HepG2 (cell line): ENCODE results near the gene SMAD3. TPM values are rescaled to one million over a fixed set of nuclear protein-coding genes. Genes with fewer than 3 reads are reported as not detected.

Experiments used
- ATF7-NPFF ChIP-seq: sonication (generic); formaldehyde crosslinking; IDR thresholded peaks from 2 replicates; pipeline ENCODE4 v1.8.1; 2023; ENCODE audit warnings: mild to moderate bottlenecking, low read depth, missing genetic modification reagents, moderate library complexity
- ATRX ChIP-seq: sonication (generic); formaldehyde crosslinking; IDR thresholded peaks from 2 replicates; pipeline ENCODE4 v1.4.0; 2020; ENCODE audit warnings: missing genetic modification reagents, borderline replicate concordance
- BHLHE40 ChIP-seq: IDR thresholded peaks from 2 replicates; pipeline ENCODE4 v1.6.1; 2011; ENCODE audit warnings: low read length, improper control_type of control experiment
- CHCHD3 ChIP-seq: sonication (generic); formaldehyde crosslinking; IDR thresholded peaks from 2 replicates; pipeline ENCODE4 v1.8.0; 2022; ENCODE audit warnings: mild to moderate bottlenecking, missing genetic modification reagents, moderate library complexity
- DZIP1 ChIP-seq: sonication (generic); formaldehyde crosslinking; IDR thresholded peaks from 2 replicates; pipeline ENCODE4 v1.5.0; 2020; ENCODE audit warnings: mild to moderate bottlenecking, missing genetic modification reagents
- E2F5 ChIP-seq: sonication (generic); formaldehyde crosslinking; conservative IDR thresholded peaks from 2 replicates; pipeline ENCODE4 v1.4.0; 2020; ENCODE audit warnings: missing genetic modification reagents
- FLYWCH1 ChIP-seq: sonication (generic); formaldehyde crosslinking; IDR thresholded peaks from 2 replicates; pipeline ENCODE4 v1.8.1; 2023; ENCODE audit warnings: mild to moderate bottlenecking, missing genetic modification reagents
- FOXA1 ChIP-seq, 2 experiments: fragments of 450-650 bp in 1 of 2; sonication (generic) in 1 of 2; formaldehyde crosslinking in 1 of 2; IDR thresholded peaks; 2 replicates each; pipeline versions ENCODE4 v1.4.0 to v1.6.1; 2016 to 2020; ENCODE audit warnings: missing genetic modification reagents in 1 of 2
- HDAC1 ChIP-seq: sonication (generic); formaldehyde crosslinking; IDR thresholded peaks from 2 replicates; pipeline ENCODE4 v1.5.1; 2020; ENCODE audit warnings: mild to moderate bottlenecking, missing genetic modification reagents
- HMGXB4 ChIP-seq, 2 experiments: sonication (generic) in 1 of 2; formaldehyde crosslinking in 1 of 2; IDR thresholded peaks; 2 replicates each; pipeline versions ENCODE4 v1.4.0 to v1.6.1; 2018 to 2020; ENCODE audit warnings: missing genetic modification reagents in 2 of 2, borderline replicate concordance in 1 of 2, low read depth in 1 of 2, mild to moderate bottlenecking in 1 of 2, missing biosample characterization in 1 of 2
- KDM2A ChIP-seq: sonication (generic); formaldehyde crosslinking; IDR thresholded peaks from 2 replicates; pipeline ENCODE4 v1.4.0; 2020; ENCODE audit warnings: low read depth, missing genetic modification reagents, borderline replicate concordance
- MAZ ChIP-seq, 2 experiments: sonication (generic) in 1 of 2; formaldehyde crosslinking in 1 of 2; IDR thresholded peaks; 2 replicates each; pipeline versions ENCODE4 v1.5.0 to v1.6.1; 2012 to 2020; ENCODE audit warnings: low read depth in 2 of 2, mild to moderate bottlenecking in 2 of 2, borderline replicate concordance in 1 of 2, improper control_type of control experiment in 1 of 2, low read length in 1 of 2, missing genetic modification reagents in 1 of 2, moderate library complexity in 1 of 2
- PAWR ChIP-seq: sonication (generic); formaldehyde crosslinking; IDR thresholded peaks from 2 replicates; pipeline ENCODE4 v1.4.0; 2020; ENCODE audit warnings: missing genetic modification reagents, mild to moderate bottlenecking, borderline replicate concordance
- PHF20 ChIP-seq: sonication (generic); formaldehyde crosslinking; IDR thresholded peaks from 2 replicates; pipeline ENCODE4 v1.5.0; 2020; ENCODE audit warnings: mild to moderate bottlenecking, missing genetic modification reagents
- SNAPC5 ChIP-seq: sonication (generic); formaldehyde crosslinking; IDR thresholded peaks from 2 replicates; pipeline ENCODE4 v1.8.1; 2023; ENCODE audit warnings: mild to moderate bottlenecking, missing genetic modification reagents, borderline replicate concordance
- TFDP1 ChIP-seq: IDR thresholded peaks from 2 replicates; pipeline ENCODE4 v1.6.1; 2016; ENCODE audit warnings: missing compliant biosample characterization, missing genetic modification reagents, borderline replicate concordance
- THAP11 ChIP-seq: IDR thresholded peaks from 2 replicates; pipeline ENCODE4 v1.6.1; 2016; ENCODE audit warnings: missing biosample characterization, missing genetic modification reagents
- ZBTB38 ChIP-seq: sonication (generic); formaldehyde crosslinking; IDR thresholded peaks from 2 replicates; pipeline ENCODE4 v1.5.1; 2020; ENCODE audit warnings: mild to moderate bottlenecking, missing genetic modification reagents
- ZNF207 ChIP-seq: fragments of 450-650 bp; IDR thresholded peaks from 2 replicates; pipeline ENCODE4 v1.6.1; 2016; ENCODE audit warnings: antibody characterized with exemption, borderline replicate concordance
- ZNF253 ChIP-seq: sonication (generic); formaldehyde crosslinking; IDR thresholded peaks from 2 replicates; pipeline ENCODE4 v1.8.0; 2022; ENCODE audit warnings: mild to moderate bottlenecking, missing genetic modification reagents, borderline replicate concordance
- ZNF282 ChIP-seq: fragments of 450-650 bp; IDR thresholded peaks from 2 replicates; pipeline ENCODE4 v1.6.1; 2018; ENCODE audit not compliant: partially characterized antibody
- ZNF441 ChIP-seq: sonication (generic); formaldehyde crosslinking; IDR thresholded peaks from 2 replicates; pipeline ENCODE4 v1.7.0; 2021; ENCODE audit warnings: missing genetic modification reagents, borderline replicate concordance
- ZNF468 ChIP-seq: sonication (generic); formaldehyde crosslinking; IDR thresholded peaks from 2 replicates; pipeline ENCODE4 v1.8.0; 2022; ENCODE audit warnings: mild to moderate bottlenecking, moderate library complexity, missing genetic modification reagents
- polyA plus RNA-seq, 8 experiments: library from polyadenylated mRNA; depleted of rRNA in 3 of 8; stranded (reverse) in 7 of 8; unstranded in 1 of 8; fragments of >200 nt; fragmentation: Illumina TruSeq in 4 of 8; extraction: Trizol in 4 of 8; gene quantifications; 2 replicates each; pipeline versions ENCODE4 v1.2.1 to v1.2.3, GENCODE V29; 2011 to 2016; ENCODE audit warnings: low read depth in 4 of 8, missing spikeins in 1 of 8, mixed read lengths in 1 of 8; ENCODE audit not compliant: insufficient read depth in 1 of 8
- total RNA-seq, 5 experiments: library from RNA; depleted of rRNA; stranded (reverse); fragments of >200 nt; fragmentation: Illumina TruSeq; extraction: Trizol; gene quantifications; 2 replicates each; pipeline ENCODE4 v1.2.3, GENCODE V29; 2016; ENCODE audit warnings: low read depth in 1 of 5

The SMAD3 gene
- total and polyA plus RNA-seq, 2 of the 13 experiments (the other 11 are each of a cell fraction or from before 2014, with no cell fraction given) = 8.6 to 56.3 TPM

GRCh38 chr15:67065531-67066005 lies at the start of gene SMAD3 (continued):
- TF ChIP-seq ZNF441 (CRISPR knock-in tag) (no peak), ZNF207 (no peak), FLYWCH1 (CRISPR knock-in tag) (no peak), ZNF253 (CRISPR knock-in tag) (no peak), KDM2A (CRISPR knock-in tag) (0 out of 2 replicates have a peak, but pooled peaks have one; percentile 7), TFDP1 (peak; percentile 10; the same call in 1 of the 2 replicates), HMGXB4 (CRISPR knock-in tag; IDR thresholded peaks at IDR 0.05; ENCODE audit: borderline replicate concordance in 1 of 2, low read depth in 1 of 2) (peak; percentile 14 to 41; a peak in 3 of 4 replicates), MAZ (IDR thresholded peaks at IDR 0.05; ENCODE audit: borderline replicate concordance, low read depth, low read length) (no peak; the same call in 1 of the 2 replicates), MAZ (CRISPR knock-in tag; IDR thresholded peaks at IDR 0.05; ENCODE audit: low read depth) (peak; percentile 77), PHF20 (CRISPR knock-in tag) (no peak), CHCHD3 (CRISPR knock-in tag) (0 out of 2 replicates have a peak, but pooled peaks have one; percentile 2), ATF7-NPFF (CRISPR knock-in tag) (0 out of 2 replicates have a peak, but pooled peaks have one; percentile 50), DZIP1 (CRISPR knock-in tag) (no peak), PAWR (CRISPR knock-in tag) (no peak), BHLHE40 (no peak), FOXA1 (IDR thresholded peaks at IDR 0.05) (no peak), FOXA1 (CRISPR knock-in tag; IDR thresholded peaks at IDR 0.05) (peak; percentile 12; the same call in 1 of the 2 replicates), HDAC1 (CRISPR knock-in tag) (0 out of 2 replicates have a peak, but pooled peaks have one; percentile 10), ZBTB38 (peak; percentile 52; the same call in 1 of the 2 replicates), THAP11 (CRISPR knock-in tag) (no peak), E2F5 (CRISPR knock-in tag) (no peak), ZNF282 (no peak), SNAPC5 (CRISPR knock-in tag) (no peak), ATRX (no peak), ZNF468 (no peak)
